ENCODE results near the gene RAP2C.
"Not testable (repeated sequence)": the region's sequence is repeated elsewhere in the genome, so short reads cannot be mapped to it uniquely, and the experiment has no call there.

The RAP2C gene

GRCh38 chrX:132193872-132194574 is 25.2 kb downstream of the RAP2C start:
- no peak for DNase-seq

- no peak for DNase-seq
Measured at GRCh38 chrX:132191938-132192337, 27.3 kb downstream of the RAP2C start.

- no peak for DNase-seq
Measured at GRCh38 chrX:132188175-132188574, 31.1 kb downstream of the RAP2C start.

- DNase-seq, result no peak
Measured at GRCh38 chrX:132187451-132187850, 31.8 kb downstream of the RAP2C start.

GRCh38 chrX:132184871-132185270 is 34.4 kb downstream of the RAP2C start:
- DNase-seq, result no peak

- peak; percentile 59 for DNase-seq
Measured at GRCh38 chrX:132181364-132181763, 37.9 kb downstream of the RAP2C start.

- no peak for DNase-seq
Measured at GRCh38 chrX:132180929-132181328, 38.3 kb downstream of the RAP2C start.

- no peak for DNase-seq
Measured at GRCh38 chrX:132173647-132174046, 45.6 kb downstream of the RAP2C start.

GRCh38 chrX:132171881-132172280 is 47.4 kb downstream of the RAP2C start:
- peak; percentile 0 for DNase-seq

GRCh38 chrX:132171478-132171877 is 47.8 kb downstream of the RAP2C start:
- peak; percentile 7 for DNase-seq

GRCh38 chrX:132169554-132169953 is 49.7 kb downstream of the RAP2C start:
- peak; percentile 88 for DNase-seq

- no peak for DNase-seq
Measured at GRCh38 chrX:132165651-132166050, 53.6 kb downstream of the RAP2C start.

GRCh38 chrX:132165005-132165404 is 54.2 kb downstream of the RAP2C start:
- DNase-seq, result no peak

- DNase-seq, result not testable (repeated sequence)
Measured at GRCh38 chrX:132163094-132163493, 56.2 kb downstream of the RAP2C start.

GRCh38 chrX:132153166-132153565 is 66.1 kb downstream of the RAP2C start:
- no peak for DNase-seq

All from NCI-H69 (cell line).